HG02623 (cell line): ENCODE results near the gene KRTAP10-6.
"Not testable (repeated sequence)": the region's sequence is repeated elsewhere in the genome, so short reads cannot be mapped to it uniquely, and the experiment has no call there.

Source experiments
- ATAC-seq: cut with Tn5 transposase; IDR thresholded peaks from one replicate; pipeline ENCODE4 v1.9.1; 2021; ENCODE audit warnings: moderate library complexity; ENCODE audit not compliant: unreplicated experiment

Gene KRTAP10-6

GRCh38 chr21:44592446-44593311 is at the start of gene KRTAP10-6:
KRTAP10-6 (minus strand) TSS chr21:44592505; CDS start chr21:44592484, 21 bp downstream.
- ATAC-seq: no peak

- ATAC-seq: no peak
These were observed 48.5 kb upstream of the KRTAP10-6 start for GRCh38 chr21:44640761-44641160.

- no peak for ATAC-seq
These were observed 47.0 kb upstream of the KRTAP10-6 start for GRCh38 chr21:44639331-44639655.

GRCh38 chr21:44638506-44639330 is 46.4 kb upstream of the KRTAP10-6 start:
- ATAC-seq: not testable (repeated sequence)

- not testable (repeated sequence) for ATAC-seq
These were observed 45.6 kb upstream of the KRTAP10-6 start for GRCh38 chr21:44637851-44638348.

- ATAC-seq: no peak
These were observed 44.9 kb upstream of the KRTAP10-6 start, which contains the start of gene KRTAP10-10 for GRCh38 chr21:44637018-44637850. KRTAP10-10 (plus strand) TSS chr21:44637356; CDS start chr21:44637418, 62 bp downstream.

- no peak for ATAC-seq
These were observed 44.1 kb upstream of the KRTAP10-6 start for GRCh38 chr21:44636209-44637017.

GRCh38 chr21:44632067-44632466 is 39.8 kb upstream of the KRTAP10-6 start:
- no peak for ATAC-seq

- no peak for ATAC-seq
These were observed 38.1 kb upstream of the KRTAP10-6 start for GRCh38 chr21:44630440-44630839.

GRCh38 chr21:44628707-44629391 is 36.5 kb upstream of the KRTAP10-6 start:
- no peak for ATAC-seq

- not testable (repeated sequence) for ATAC-seq
These were observed 35.5 kb upstream of the KRTAP10-6 start for GRCh38 chr21:44627831-44628233.

- not testable (repeated sequence) for ATAC-seq
These were observed 35.0 kb upstream of the KRTAP10-6 start for GRCh38 chr21:44627181-44627822.

GRCh38 chr21:44626673-44627143 is 34.4 kb upstream of the KRTAP10-6 start, which contains the start of gene KRTAP10-9:
KRTAP10-9 (plus strand) TSS chr21:44627093; CDS start chr21:44627172, 79 bp downstream.
- ATAC-seq: no peak

- ATAC-seq: no peak
These were observed 34.0 kb upstream of the KRTAP10-6 start for GRCh38 chr21:44626262-44626661.

- ATAC-seq: no peak
These were observed 33.5 kb upstream of the KRTAP10-6 start for GRCh38 chr21:44625756-44626155.

- no peak for ATAC-seq
These were observed 31.3 kb upstream of the KRTAP10-6 start for GRCh38 chr21:44623575-44623974.

GRCh38 chr21:44619886-44620285 is 27.6 kb upstream of the KRTAP10-6 start:
- no peak for ATAC-seq

GRCh38 chr21:44618909-44619308 is 26.6 kb upstream of the KRTAP10-6 start:
- ATAC-seq: no peak
